Activated naive CD8-positive, alpha-beta T cell treated with anti-CD3 and anti-CD28 coated beads for 36 hours (primary cell): ENCODE measurements around the gene ABHD17C. TPM values are rescaled to one million over a fixed set of nuclear protein-coding genes. Genes with fewer than 3 reads are reported as not detected.

Experiments used
- DNase-seq: peaks from one replicate; pipeline ENCODE4 v3.0.0; 2021
- H3K27ac Mint-ChIP-seq: one replicate; pipeline ENCODE4 v1.8.0; 2022; ENCODE audit warnings: mild to moderate bottlenecking, moderate library complexity, mixed read lengths
- H3K27me3 Mint-ChIP-seq: one replicate; pipeline ENCODE4 v1.8.0; 2022; ENCODE audit warnings: mild to moderate bottlenecking, mixed read lengths
- H3K36me3 Mint-ChIP-seq: one replicate; pipeline ENCODE4 v1.8.0; 2021; ENCODE audit warnings: mild to moderate bottlenecking, mixed read lengths
- H3K4me1 Mint-ChIP-seq: one replicate; pipeline ENCODE4 v1.8.0; 2021; ENCODE audit warnings: mixed read lengths
- H3K4me3 Mint-ChIP-seq: one replicate; pipeline ENCODE4 v1.8.0; 2022; ENCODE audit warnings: mild to moderate bottlenecking, moderate library complexity, mixed read lengths
- H3K9me3 Mint-ChIP-seq: one replicate; pipeline ENCODE4 v1.8.0; 2022; ENCODE audit warnings: mixed read lengths
- total RNA-seq, 2 experiments: library from RNA; stranded (reverse); gene quantifications; one replicate each; pipeline ENCODE4 v1.2.3, GENCODE V29; 2021

The ABHD17C gene
- total RNA-seq, 2 experiments from 2014 or later, result 6.0 to 6.9 TPM

GRCh38 chr15:80776420-80777045, 81.4 kb downstream of the ABHD17C start:
- H3K27me3 Mint-ChIP-seq, result peaks cover 44% of the 10 kb centered on the region
- H3K36me3 Mint-ChIP-seq, result no peaks in the 10 kb centered on the region
- H3K9me3 Mint-ChIP-seq, result no peaks in the 10 kb centered on the region

GRCh38 chr15:80777137-80777536, 82.0 kb downstream of the ABHD17C start:
- no peaks in the 10 kb centered on the region for H3K9me3 Mint-ChIP-seq
- no peak for DNase-seq
- H3K4me1 Mint-ChIP-seq, result peaks cover 3% of the 10 kb centered on the region
- no peak overlapping the region for H3K27ac Mint-ChIP-seq
- H3K36me3 Mint-ChIP-seq, result no peaks in the 10 kb centered on the region
- no peak overlapping the region for H3K4me3 Mint-ChIP-seq
- H3K27me3 Mint-ChIP-seq, result peaks cover 50% of the 10 kb centered on the region

More at GRCh38 chr15:80776420-80777045, 81.4 kb downstream of the ABHD17C start:
- H3K4me3 Mint-ChIP-seq, result no peak overlapping the region
- peak; percentile 62 for DNase-seq
- H3K4me1 Mint-ChIP-seq, result peaks cover 3% of the 10 kb centered on the region
- H3K27ac Mint-ChIP-seq, result no peak overlapping the region

DNA sequence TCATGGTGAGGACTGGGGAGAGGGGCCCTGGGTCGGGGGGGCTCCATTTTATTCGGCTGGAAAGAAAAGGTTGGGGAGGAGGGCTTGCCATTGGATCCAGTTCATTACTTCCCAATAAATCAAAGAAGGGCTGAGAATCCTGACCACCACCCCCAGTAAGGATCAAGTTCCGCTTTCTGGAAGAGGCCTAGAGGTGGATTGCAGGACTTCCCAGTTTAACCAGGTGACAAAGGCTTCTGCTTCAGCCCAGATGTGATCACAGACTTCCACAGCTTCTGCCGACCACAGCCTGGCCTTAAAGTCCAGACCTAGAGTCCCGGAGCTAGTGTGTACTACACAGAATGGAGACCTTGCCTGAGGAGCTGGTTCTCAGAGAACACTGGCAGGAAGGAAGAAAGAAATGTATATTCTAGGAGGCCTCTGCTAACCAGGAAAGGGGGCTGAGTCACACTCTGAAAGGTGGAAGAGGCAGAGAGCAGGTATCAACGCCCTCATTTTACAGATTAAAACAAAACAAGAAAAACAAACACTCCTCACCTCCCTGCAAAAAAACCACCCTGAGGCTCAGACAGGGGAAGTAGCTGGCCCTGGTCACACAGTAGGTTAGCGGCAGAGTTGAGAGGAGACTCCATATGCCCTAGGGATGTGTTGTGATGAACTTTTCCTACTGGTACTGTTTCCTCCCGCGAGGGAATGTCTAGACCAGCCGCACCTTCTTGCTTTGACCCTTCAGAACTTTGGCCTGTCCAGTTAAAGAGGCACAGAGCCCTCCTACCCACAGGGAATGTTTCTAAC, 82.9 kb downstream of the ABHD17C start:
- H3K27ac Mint-ChIP-seq, result no peak overlapping the region
- no peak for DNase-seq
- peaks cover 55% of the 10 kb centered on the region for H3K27me3 Mint-ChIP-seq
- H3K4me3 Mint-ChIP-seq, result no peak overlapping the region
- H3K36me3 Mint-ChIP-seq, result no peaks in the 10 kb centered on the region
- peaks cover 3% of the 10 kb centered on the region for H3K4me1 Mint-ChIP-seq
- H3K9me3 Mint-ChIP-seq, result no peaks in the 10 kb centered on the region

GRCh38 chr15:80778621-80778963, 83.5 kb downstream of the ABHD17C start:
- H3K27ac Mint-ChIP-seq, result no peak overlapping the region
- no peaks in the 10 kb centered on the region for H3K9me3 Mint-ChIP-seq
- H3K4me1 Mint-ChIP-seq, result peaks cover 4% of the 10 kb centered on the region
- H3K4me3 Mint-ChIP-seq, result no peak overlapping the region
- H3K36me3 Mint-ChIP-seq, result no peaks in the 10 kb centered on the region
- DNase-seq, result no peak
- peaks cover 55% of the 10 kb centered on the region for H3K27me3 Mint-ChIP-seq

- peak within 1 kb of the TSS; percentile 46 for H3K4me3 Mint-ChIP-seq
- H3K4me1 Mint-ChIP-seq, result peaks cover 4% of the 10 kb centered on the region
- H3K27me3 Mint-ChIP-seq, result peaks cover 55% of the 10 kb centered on the region
- no peak within 1 kb of the TSS for H3K27ac Mint-ChIP-seq
- no peaks in the 10 kb centered on the region for H3K9me3 Mint-ChIP-seq
- H3K36me3 Mint-ChIP-seq, result no peaks in the 10 kb centered on the region
- DNase-seq, result peak; percentile 76
These were observed 84.0 kb downstream of the ABHD17C start, which contains the start of gene CEMIP for GRCh38 chr15:80778964-80779657. Gene CEMIP (plus strand): TSS chr15:80779370. CDS start chr15:80873880, 94,510 bp downstream.

DNA sequence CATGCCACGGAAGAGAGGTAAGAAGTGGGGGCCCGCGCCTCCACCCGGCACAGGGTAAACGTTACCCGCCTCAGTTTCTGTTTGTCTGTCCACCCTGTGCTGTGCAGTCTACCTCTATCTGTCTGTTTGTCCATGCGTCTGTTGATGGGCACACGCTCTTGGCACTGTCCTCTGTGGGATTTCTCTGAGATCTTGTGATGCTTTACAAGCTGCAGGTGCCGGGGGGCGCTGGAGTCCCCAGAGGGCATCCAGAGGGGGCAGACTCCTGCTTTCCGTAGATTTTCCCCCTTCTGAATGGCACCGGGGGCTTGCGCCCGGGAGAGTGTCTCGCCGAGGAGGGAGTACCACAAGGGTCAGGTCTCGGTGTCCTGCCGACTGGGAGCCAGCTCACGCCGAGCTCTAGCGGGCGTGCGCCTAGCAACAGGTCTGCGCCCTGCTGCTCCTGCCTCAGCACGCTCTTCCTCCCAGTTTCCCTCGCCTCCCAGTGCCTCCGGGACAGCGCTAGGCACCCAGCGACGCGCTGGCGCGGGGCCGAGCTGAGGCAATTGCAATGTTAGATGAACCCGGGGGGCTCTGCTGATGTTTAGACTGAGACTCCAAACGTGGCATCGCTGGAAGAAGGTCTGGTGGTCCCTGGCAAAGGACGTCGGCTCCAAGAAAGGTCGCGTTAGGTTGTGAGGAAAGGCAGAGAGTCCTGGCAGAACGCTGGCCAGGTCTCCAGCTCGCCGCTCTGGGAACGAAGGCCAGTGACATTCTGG, 84.7 kb downstream of the ABHD17C start:
- H3K4me1 Mint-ChIP-seq, result peaks cover 4% of the 10 kb centered on the region
- no peaks in the 10 kb centered on the region for H3K36me3 Mint-ChIP-seq
- peak overlapping the region; percentile 46 for H3K4me3 Mint-ChIP-seq
- no peak for DNase-seq
- H3K27me3 Mint-ChIP-seq, result peaks cover 55% of the 10 kb centered on the region
- H3K27ac Mint-ChIP-seq, result no peak overlapping the region
- H3K9me3 Mint-ChIP-seq, result no peaks in the 10 kb centered on the region

- H3K27me3 Mint-ChIP-seq, result peaks cover 55% of the 10 kb centered on the region
- no peaks in the 10 kb centered on the region for H3K36me3 Mint-ChIP-seq
- no peak overlapping the region for H3K4me3 Mint-ChIP-seq
- peaks cover 4% of the 10 kb centered on the region for H3K4me1 Mint-ChIP-seq
- DNase-seq, result peak; percentile 38
- H3K27ac Mint-ChIP-seq, result no peak overlapping the region
- no peaks in the 10 kb centered on the region for H3K9me3 Mint-ChIP-seq
These were observed 85.5 kb downstream of the ABHD17C start for GRCh38 chr15:80780416-80781221.

DNA sequence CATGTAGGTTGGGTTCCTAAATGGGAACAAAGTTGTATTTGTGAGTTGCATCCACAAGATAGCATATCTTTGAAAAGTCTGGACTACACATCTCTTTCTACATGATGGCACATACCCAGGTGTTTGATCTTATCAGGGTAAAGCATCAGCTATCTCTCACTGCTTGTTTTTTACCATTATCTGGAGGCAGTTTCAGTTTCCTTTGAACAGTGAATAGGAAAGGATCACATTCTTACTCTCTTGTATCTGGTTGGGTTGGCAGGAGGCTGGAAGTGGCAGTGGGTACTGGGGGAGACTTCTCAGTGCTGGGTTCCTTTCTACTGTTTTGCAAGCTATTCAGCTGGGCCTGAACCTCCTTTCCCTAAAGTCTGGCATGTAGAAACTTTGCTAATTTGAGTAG, 88.2 kb downstream of the ABHD17C start:
- no peak for DNase-seq

GRCh38 chr15:80785335-80785734, 90.2 kb downstream of the ABHD17C start:
- peaks cover 23% of the 10 kb centered on the region for H3K27me3 Mint-ChIP-seq
- peaks cover 1% of the 10 kb centered on the region for H3K4me1 Mint-ChIP-seq
- DNase-seq, result no peak
- H3K27ac Mint-ChIP-seq, result no peak overlapping the region
- no peak overlapping the region for H3K4me3 Mint-ChIP-seq
- H3K36me3 Mint-ChIP-seq, result no peaks in the 10 kb centered on the region
- no peaks in the 10 kb centered on the region for H3K9me3 Mint-ChIP-seq

More for the DNA sequence above, 88.2 kb downstream of the ABHD17C start:
- H3K27ac Mint-ChIP-seq, result no peak overlapping the region
- H3K27me3 Mint-ChIP-seq, result peaks cover 37% of the 10 kb centered on the region
- H3K36me3 Mint-ChIP-seq, result no peaks in the 10 kb centered on the region
- no peaks in the 10 kb centered on the region for H3K9me3 Mint-ChIP-seq
- H3K4me3 Mint-ChIP-seq, result no peak overlapping the region
- H3K4me1 Mint-ChIP-seq, result peaks cover 4% of the 10 kb centered on the region

DNA sequence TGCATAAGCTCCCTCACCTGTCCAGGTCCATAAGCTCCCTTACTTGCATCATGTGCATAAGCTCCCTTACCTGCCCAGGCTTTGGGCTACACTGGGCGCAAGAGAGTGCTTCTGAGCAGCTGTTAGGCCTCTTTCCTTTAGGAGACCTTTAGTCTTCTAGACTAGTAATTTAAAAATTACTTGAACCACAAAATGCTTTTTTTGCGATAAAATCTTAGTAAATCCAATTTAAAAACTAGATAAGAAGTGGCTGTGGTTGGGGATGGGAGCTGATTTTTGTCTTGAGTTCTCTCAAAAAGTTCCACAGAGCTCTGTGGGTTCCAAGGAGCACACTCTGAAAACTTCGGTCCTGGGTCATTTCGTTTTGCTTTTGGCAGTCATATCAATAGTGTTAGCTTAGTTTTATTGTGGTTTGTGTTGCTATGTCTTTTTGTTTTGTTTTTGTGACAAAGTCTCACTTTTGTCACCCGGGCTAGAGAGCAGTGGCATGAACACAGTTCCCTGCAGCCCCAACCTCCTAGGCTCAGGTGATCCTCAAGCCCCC, 90.8 kb downstream of the ABHD17C start:
- Mint-ChIP-seq H3K27me3 (peaks cover 17% of the 10 kb centered on the region), H3K36me3 (no peaks in the 10 kb centered on the region), H3K4me1 (peaks cover 1% of the 10 kb centered on the region), H3K9me3 (no peaks in the 10 kb centered on the region), H3K27ac (no peak overlapping the region), H3K4me3 (no peak overlapping the region)
- DNase-seq, result no peak

- Mint-ChIP-seq H3K4me3 (no peak overlapping the region), H3K36me3 (no peaks in the 10 kb centered on the region), H3K27me3 (peaks cover 6% of the 10 kb centered on the region), H3K9me3 (no peaks in the 10 kb centered on the region), H3K4me1 (peaks cover 1% of the 10 kb centered on the region), H3K27ac (no peak overlapping the region)
- DNase-seq, result no peak
These were observed 92.2 kb downstream of the ABHD17C start for GRCh38 chr15:80787316-80787715.

DNA sequence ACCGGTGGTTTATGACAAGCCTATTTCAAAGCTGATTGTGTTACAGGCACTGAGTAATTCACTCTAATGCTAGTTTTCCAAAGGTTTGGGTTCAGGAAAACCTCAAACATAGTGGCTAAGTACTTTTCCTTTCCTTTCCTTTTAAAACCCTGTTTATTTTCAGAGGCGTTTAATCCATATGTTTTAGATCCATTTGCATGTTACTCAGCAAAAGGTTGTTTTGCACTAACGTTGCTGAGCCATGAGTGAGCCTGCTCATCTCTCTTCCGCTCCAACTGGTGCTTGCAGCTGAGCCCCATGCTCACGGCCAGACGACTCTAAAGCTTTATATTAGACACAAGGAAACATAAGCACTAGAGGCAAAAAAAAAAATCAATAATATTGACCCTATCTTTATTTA, 93.4 kb downstream of the ABHD17C start:
- Mint-ChIP-seq H3K4me1 (no peaks in the 10 kb centered on the region), H3K9me3 (no peaks in the 10 kb centered on the region), H3K27ac (no peak overlapping the region), H3K4me3 (no peak overlapping the region), H3K36me3 (no peaks in the 10 kb centered on the region), H3K27me3 (peaks cover 3% of the 10 kb centered on the region)
- DNase-seq, result no peak

- Mint-ChIP-seq H3K4me3 (no peak overlapping the region), H3K27me3 (peaks cover 3% of the 10 kb centered on the region), H3K4me1 (no peaks in the 10 kb centered on the region), H3K36me3 (no peaks in the 10 kb centered on the region), H3K9me3 (no peaks in the 10 kb centered on the region), H3K27ac (no peak overlapping the region)
- DNase-seq, result no peak
These were observed 94.2 kb downstream of the ABHD17C start for GRCh38 chr15:80789296-80789695.

DNA sequence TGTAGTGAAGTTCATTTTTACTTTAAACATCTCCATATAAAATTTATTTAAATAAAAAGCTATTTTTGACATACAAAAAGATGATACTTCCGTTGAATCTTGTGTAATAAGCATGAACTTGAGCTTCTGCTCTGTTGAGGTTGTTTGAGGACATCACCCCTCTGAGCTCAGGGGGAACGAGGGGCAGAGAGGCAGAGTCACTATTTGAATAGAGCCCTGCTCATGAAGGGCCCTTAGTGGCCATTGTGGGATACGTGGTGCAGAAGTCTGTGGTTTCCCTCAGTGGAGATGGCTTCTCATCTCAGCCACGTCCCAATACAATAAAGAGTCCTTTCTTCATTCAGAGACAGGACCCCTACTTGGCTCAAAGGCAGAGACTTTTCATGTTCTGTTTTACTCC, 94.7 kb downstream of the ABHD17C start:
- no peaks in the 10 kb centered on the region for H3K9me3 Mint-ChIP-seq
- no peaks in the 10 kb centered on the region for H3K36me3 Mint-ChIP-seq
- H3K27me3 Mint-ChIP-seq, result peaks cover 3% of the 10 kb centered on the region
- no peak for DNase-seq
- H3K27ac Mint-ChIP-seq, result no peak overlapping the region
- no peaks in the 10 kb centered on the region for H3K4me1 Mint-ChIP-seq
- no peak overlapping the region for H3K4me3 Mint-ChIP-seq
